Natural killer cell (primary cell): ENCODE measurements around the gene GRIN1. TPM values are rescaled to one million over a fixed set of nuclear protein-coding genes. Genes with fewer than 3 reads are reported as not detected.

ENCODE experiments used
- ATAC-seq, 3 donors: fragments of 150-1000 bp in 2 of 3; fragments of 200-7000 bp in 1 of 3; cut with Tn5 transposase; 1 replicate in 1 of 3; 2 replicates in 2 of 3; pipeline ENCODE4 v1.10.0; 2021; ENCODE audit warnings: mild to moderate bottlenecking in 2 of 3, moderate library complexity in 2 of 3
- DNase-seq, 2 donors: peaks; one replicate each; pipeline versions ENCODE4 v3.0.0 to v3.0.0-alpha.2; 2013 to 2021; ENCODE audit warnings: mixed read lengths in 1 of 2
- H3K27ac ChIP-seq: one replicate; pipeline ENCODE4 v1.5.1; 2013; ENCODE audit warnings: mild to moderate bottlenecking, low read length
- H3K27me3 ChIP-seq: one replicate; pipeline ENCODE4 v1.6.1; 2013; ENCODE audit warnings: low read length; ENCODE audit not compliant: control insufficient read depth, insufficient read depth
- H3K36me3 ChIP-seq: one replicate; pipeline ENCODE4 v1.6.1; 2013; ENCODE audit warnings: low read length; ENCODE audit not compliant: control insufficient read depth, insufficient read depth
- H3K4me1 ChIP-seq: one replicate; pipeline ENCODE4 v1.6.1; 2013; ENCODE audit warnings: low read length; ENCODE audit not compliant: control insufficient read depth, insufficient read depth
- H3K4me3 ChIP-seq: one replicate; pipeline ENCODE4 v1.5.1; 2013; ENCODE audit warnings: low read length
- H3K9me3 ChIP-seq: one replicate; pipeline ENCODE4 v1.6.1; 2013; ENCODE audit warnings: low read length; ENCODE audit not compliant: control insufficient read depth, insufficient read depth
- H3K27ac Mint-ChIP-seq, 2 donors: one replicate each; pipeline ENCODE4 v1.8.0; 2022; ENCODE audit warnings: mild to moderate bottlenecking in 2 of 2, mixed read lengths in 2 of 2, moderate library complexity in 1 of 2
- H3K27me3 Mint-ChIP-seq, 2 donors: one replicate each; pipeline ENCODE4 v1.8.0; 2022; ENCODE audit warnings: low read depth in 2 of 2, mixed read lengths in 2 of 2
- H3K36me3 Mint-ChIP-seq: one replicate; pipeline ENCODE4 v1.8.0; 2022; ENCODE audit warnings: mixed read lengths
- H3K4me1 Mint-ChIP-seq, 2 donors: one replicate each; pipeline ENCODE4 v1.8.0; 2022; ENCODE audit warnings: mixed read lengths in 2 of 2
- H3K4me3 Mint-ChIP-seq: one replicate; pipeline ENCODE4 v1.8.0; 2022; ENCODE audit warnings: mild to moderate bottlenecking, moderate library complexity, mixed read lengths
- H3K9me3 Mint-ChIP-seq, 2 donors: one replicate each; pipeline ENCODE4 v1.8.0; 2022; ENCODE audit warnings: mixed read lengths in 2 of 2
- CTCF ChIP-seq: fragments of 200-600 bp; IDR thresholded peaks from one replicate; pipeline ENCODE4 v1.8.0; 2022; ENCODE audit warnings: antibody characterized with exemption
- WGBS: methylation state at CpG from one replicate; pipeline ENCODE4 v1.1.7; 2013; ENCODE audit warnings: missing lambda C conversion rate; ENCODE audit not compliant: insufficient coverage; 5-methylcytosine and 5-hydroxymethylcytosine counted together
- intact Hi-C: fragments of 100-400 bp; cut with micrococcal nuclease; formaldehyde crosslinking; loops from one replicate; pipeline ENCODE4 v1.14.2; 2022
- total RNA-seq, 4 donors: library from RNA; stranded (reverse); fragments of 120-200 nt in 1 of 4; gene quantifications; one replicate each; pipeline versions ENCODE4 v1.2.3 to v1.2.4, GENCODE V29; 2013 to 2022

GRIN1 gene
- total RNA-seq, 3 donors from 2014 or later (not counting 1 experiment from before 2014, with no cell fraction given), result not detected

- Histone ChIP-seq H3K4me3 (no peak overlapping the region), H3K27ac (no peak overlapping the region), H3K27me3 (peaks cover 21% of the 10 kb centered on the region), H3K4me1 (peaks cover 4% of the 10 kb centered on the region), H3K9me3 (no peaks in the 10 kb centered on the region), H3K36me3 (peaks cover 18% of the 10 kb centered on the region)
- DNase-seq, result no peak
- Mint-ChIP-seq H3K27ac (no peak overlapping the region), H3K36me3 (no peaks in the 10 kb centered on the region), H3K9me3 (no peaks in the 10 kb centered on the region), H3K4me3 (no peak overlapping the region), H3K4me1 (no peaks in the 10 kb centered on the region), H3K27me3 (peaks cover 0 to 6% of the 10 kb centered on the region in 2 donors)
- WGBS, result 60% methylated on average over 34 of the region's 34 CpGs
- ATAC-seq, result peak in 1 of 3 donors; percentile 4
- intact Hi-C loops, result no loop called here
- no peak for TF ChIP-seq CTCF
These were observed 35.9 kb downstream of the GRIN1 start for GRCh38 chr9:137174722-137175293.

- no peak overlapping the region for H3K27ac Mint-ChIP-seq
- no peak for TF ChIP-seq CTCF
- DNase-seq (peak in 1 of 2 donors; percentile 40), ATAC-seq (peak in 1 of 3 donors; percentile 6)
- no peak overlapping the region for H3K4me3 ChIP-seq
- H3K36me3 ChIP-seq, result peaks cover 24% of the 10 kb centered on the region
- no peak overlapping the region for H3K4me3 Mint-ChIP-seq
- H3K27me3 Mint-ChIP-seq, result peaks cover 0 to 2% of the 10 kb centered on the region in 2 donors
- no peak overlapping the region for H3K27ac ChIP-seq
- H3K9me3 ChIP-seq, result no peaks in the 10 kb centered on the region
- intact Hi-C loops, result no loop called here
- 68% methylated on average over 33 of the region's 33 CpGs for WGBS
- H3K4me1 Mint-ChIP-seq, result no peaks in the 10 kb centered on the region
- no peaks in the 10 kb centered on the region for H3K36me3 Mint-ChIP-seq
- peaks cover 4% of the 10 kb centered on the region for H3K4me1 ChIP-seq
- H3K27me3 ChIP-seq, result peaks cover 15% of the 10 kb centered on the region
- H3K9me3 Mint-ChIP-seq, result no peaks in the 10 kb centered on the region
These were observed 36.5 kb downstream of the GRIN1 start for GRCh38 chr9:137175345-137175961.

DNA sequence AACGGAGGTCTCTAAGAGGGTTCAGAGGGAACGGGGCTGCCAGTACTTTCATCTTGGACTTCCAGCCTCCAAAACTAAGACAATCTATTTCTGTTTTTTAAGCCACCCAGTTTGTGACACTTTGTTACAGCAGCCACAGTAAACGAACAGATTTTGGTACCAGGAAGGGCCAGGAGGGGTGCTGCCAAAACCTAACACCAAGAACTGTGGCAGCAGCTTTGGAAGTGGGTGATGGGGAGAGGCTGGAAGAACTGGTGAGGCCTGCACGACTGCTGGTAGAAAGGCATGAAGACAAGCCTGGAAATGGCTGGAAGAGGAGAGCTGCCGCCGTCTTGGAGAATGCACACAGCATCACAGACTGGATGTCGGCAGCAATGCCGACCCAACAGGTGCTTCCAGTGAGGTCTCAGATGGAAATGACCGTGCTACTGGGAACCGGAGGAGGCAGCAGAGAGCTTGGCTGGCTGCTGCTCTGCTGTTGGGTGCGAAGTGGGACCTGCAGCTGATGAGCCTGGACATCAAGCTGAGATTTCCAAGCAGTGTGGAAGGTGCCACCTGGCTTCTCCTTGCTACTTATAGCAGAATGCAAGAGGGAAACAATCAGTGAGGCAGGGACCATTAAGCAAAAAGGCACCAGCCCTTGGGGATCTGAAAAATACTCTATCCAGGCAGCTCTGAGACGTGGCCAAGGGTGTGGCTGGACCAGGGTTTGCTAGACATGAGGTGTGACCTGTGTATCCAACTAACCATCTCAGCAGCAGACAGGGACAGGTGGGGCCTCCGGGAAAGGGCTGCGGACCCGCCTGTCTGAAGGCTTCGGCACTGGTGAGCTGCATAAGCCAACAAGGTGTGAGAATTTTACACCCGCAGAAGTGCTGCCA, 37.6 kb downstream of the GRIN1 start:
- peak in 1 of 2 donors; percentile 57 for DNase-seq
- H3K4me1 Mint-ChIP-seq, result no peaks in the 10 kb centered on the region
- H3K27ac ChIP-seq, result no peak overlapping the region
- H3K4me3 Mint-ChIP-seq, result no peak overlapping the region
- H3K9me3 ChIP-seq, result no peaks in the 10 kb centered on the region
- TF ChIP-seq CTCF, result peak; percentile 21
- no peaks in the 10 kb centered on the region for H3K27me3 Mint-ChIP-seq
- peaks cover 4% of the 10 kb centered on the region for H3K4me1 ChIP-seq
- H3K9me3 Mint-ChIP-seq, result no peaks in the 10 kb centered on the region
- H3K36me3 Mint-ChIP-seq, result no peaks in the 10 kb centered on the region
- peaks cover 30% of the 10 kb centered on the region for H3K36me3 ChIP-seq
- WGBS, result 69% methylated on average over 17 of the region's 17 CpGs
- intact Hi-C loops, result no loop called here
- H3K27ac Mint-ChIP-seq, result no peak overlapping the region
- H3K4me3 ChIP-seq, result no peak overlapping the region
- ATAC-seq, result peak in 2 of 3 donors; percentile 51 to 68
- peaks cover 4% of the 10 kb centered on the region for H3K27me3 ChIP-seq
